Endothelial cell of umbilical vein (primary cell): ENCODE measurements around the gene RNU1-1. TPM values are rescaled to one million over a fixed set of nuclear protein-coding genes. Genes with fewer than 3 reads are reported as not detected.
"Not testable (repeated sequence)": the region's sequence is repeated elsewhere in the genome, so short reads cannot be mapped to it uniquely, and the experiment has no call there.

ENCODE experiments used
- BruUV-seq: library from RNA; stranded (reverse); fragments of 400-500 nt; replicated peaks from 2 replicates; lab custom pipeline; 2021; lab: Mats Ljungman, UMichigan
- CTCF ChIA-PET: fragments of 300-600, 350-600 bp; sonication (Branson Sonifier 250); formaldehyde crosslinking; loops from one replicate; lab custom pipeline; 2021; ENCODE audit warnings: antibody characterized with exemption, inconsistent platforms; lab: Charles Lee
- POLR2A ChIA-PET: fragments of 300-600, 350-600 bp; sonication (Branson Sonifier 250); formaldehyde crosslinking; loops from one replicate; lab custom pipeline; 2021; ENCODE audit warnings: antibody characterized with exemption, inconsistent platforms; lab: Charles Lee
- DNase-seq: peaks from one replicate; pipeline ENCODE4 v3.0.0-alpha.2; 2011; ENCODE audit warnings: low read depth, low spot score
- FAIRE-seq: peaks from 2 replicates; lab custom pipeline; 2011; peaks lifted over from hg19 to GRCh38; lab: Jason Lieb, UNC
- H2AFZ ChIP-seq: 2 replicates; pipeline ENCODE4 v1.6.0; 2012; ENCODE audit warnings: low read depth, low read length, control low read depth, inconsistent platforms
- H3K27ac ChIP-seq: 2 replicates; pipeline ENCODE4 v1.5.1; 2011; ENCODE audit warnings: low read depth, mild to moderate bottlenecking, control low read depth, low read length, moderate library complexity; ENCODE audit not compliant: insufficient read depth
- H3K27me3 ChIP-seq, 2 experiments: 2 replicates each; pipeline versions ENCODE4 v1.6.0 to v1.6.1; 2011; ENCODE audit warnings: low read length in 2 of 2, mixed read lengths in 1 of 2; ENCODE audit not compliant: control insufficient read depth in 2 of 2, insufficient read depth in 2 of 2
- H3K36me3 ChIP-seq, 2 experiments: 2 replicates in 1 of 2; 3 replicates in 1 of 2; pipeline ENCODE4 v1.5.1; 2011; ENCODE audit warnings: low read length in 2 of 2, mild to moderate bottlenecking in 1 of 2, moderate library complexity in 1 of 2; ENCODE audit not compliant: control insufficient read depth in 2 of 2, insufficient read depth in 2 of 2; ENCODE audit errors: extremely low read depth in 1 of 2
- H3K4me1 ChIP-seq: 3 replicates; pipeline ENCODE4 v1.5.1; 2011; ENCODE audit warnings: mild to moderate bottlenecking, low read length; ENCODE audit not compliant: control insufficient read depth, insufficient read depth; ENCODE audit errors: extremely low read depth
- H3K4me2 ChIP-seq: 2 replicates; pipeline ENCODE4 v1.6.1; 2011; ENCODE audit warnings: low read length, control low read depth, mixed read lengths; ENCODE audit not compliant: insufficient read depth
- H3K4me3 ChIP-seq, 3 experiments: fragments of 200-600 bp in 1 of 3; sonication (generic), shearing (Covaris generic) in 1 of 3; replicated peaks in 1 of 3; 2 replicates each; pipeline ENCODE4 v1.5.1; 2011 to 2016; ENCODE audit warnings: control low read depth in 3 of 3, low read length in 3 of 3, mild to moderate bottlenecking in 2 of 3, inconsistent platforms in 1 of 3, low read depth in 1 of 3, moderate library complexity in 1 of 3; ENCODE audit not compliant: insufficient read depth in 1 of 3
- H3K79me2 ChIP-seq: 2 replicates; pipeline ENCODE4 v1.6.0; 2012; ENCODE audit warnings: low read length, inconsistent platforms; ENCODE audit not compliant: control insufficient read depth, insufficient read depth
- H3K9ac ChIP-seq: replicated peaks from 2 replicates; pipeline ENCODE3; 2011; ENCODE audit warnings: low read length, control low read depth; ENCODE audit not compliant: insufficient read depth; ENCODE audit errors: extremely low read depth
- H3K9me1 ChIP-seq: replicated peaks from 3 replicates; pipeline ENCODE4 v1.6.0; 2011; ENCODE audit warnings: mild to moderate bottlenecking, low read length; ENCODE audit not compliant: control insufficient read depth, insufficient read depth; ENCODE audit errors: extremely low read depth
- H3K9me3 ChIP-seq: replicated peaks from 2 replicates; pipeline ENCODE4 v1.5.1; 2012; ENCODE audit warnings: low read length, inconsistent platforms; ENCODE audit not compliant: control insufficient read depth, insufficient read depth
- H4K20me1 ChIP-seq: replicated peaks from 2 replicates; pipeline ENCODE3; 2011; ENCODE audit warnings: mild to moderate bottlenecking, low read length; ENCODE audit not compliant: control insufficient read depth, insufficient read depth; ENCODE audit errors: extremely low read depth
- POLR2A ChIP-seq: IDR thresholded peaks from 2 replicates; pipeline ENCODE4 v1.6.1; 2012; ENCODE audit warnings: low read depth, mild to moderate bottlenecking, control low read depth, low read length
- POLR2AphosphoS5 ChIP-seq: IDR thresholded peaks from 2 replicates; pipeline ENCODE4 v1.6.1; 2012; ENCODE audit warnings: low read depth, mild to moderate bottlenecking, control low read depth, low read length, moderate library complexity; ENCODE audit not compliant: insufficient read depth
- dilution Hi-C: fragments of 300-500 bp; cut with MboI; formaldehyde crosslinking; loops from one replicate; pipeline ENCODE4 v1.15.0; 2019; ENCODE audit warnings: low sequenced_read_pairs; ENCODE audit not compliant: extremely low pct_ligation_motif_present
- intact Hi-C: fragments of 100-400 bp; cut with micrococcal nuclease; formaldehyde crosslinking; loops from one replicate; pipeline ENCODE4 v1.10.0; 2022
- polyA plus RNA-seq, 4 experiments: library from polyadenylated mRNA; depleted of rRNA in 3 of 4; stranded (reverse) in 3 of 4; unstranded in 1 of 4; fragments of >200 nt; gene quantifications; 2 replicates each; pipeline versions ENCODE4 v1.2.1 to v1.2.3, GENCODE V29; 2011 to 2012; ENCODE audit warnings: missing spikeins in 1 of 4
- total RNA-seq: library from RNA; stranded (reverse); gene quantifications from 2 replicates; pipeline ENCODE4 v1.2.3, GENCODE V29; 2021

Gene RNU1-1
- total and polyA plus RNA-seq, 2 donors (not counting 3 experiments of a cell fraction or from before 2014, with no cell fraction given), result 206 to 1,319 TPM

- peaks cover 9 to 14% of the 10 kb centered on the region in 2 experiments for H3K27me3 ChIP-seq
- H3K9ac ChIP-seq, BruUV-seq, DNase-seq, H3K9me3 ChIP-seq, H4K20me1 ChIP-seq, H3K4me1 ChIP-seq, intact Hi-C loops, dilution Hi-C loops, H3K4me3 ChIP-seq, H2AFZ ChIP-seq, H3K4me2 ChIP-seq, POLR2A ChIA-PET, H3K36me3 ChIP-seq, H3K9me1 ChIP-seq, H3K27ac ChIP-seq, H3K79me2 ChIP-seq, FAIRE-seq: not testable (repeated sequence)
- CTCF ChIA-PET, result interaction anchor here (1.9 kb wide), 1 partner anchor 104 kb away, joined by 5 read pairs; no protein-coding TSS in a partner anchor
These were observed 2.8 kb upstream of the RNU1-1 start for GRCh38 chr1:16516694-16517410.

GRCh38 chr1:16513412-16514106 is 526 bp downstream of the RNU1-1 start:
- DNase-seq, result peak; percentile 89
- H3K9ac ChIP-seq, H4K20me1 ChIP-seq, H3K9me1 ChIP-seq, H3K4me2 ChIP-seq, H3K36me3 ChIP-seq, H3K27me3 ChIP-seq, H3K4me1 ChIP-seq, H3K27ac ChIP-seq, H3K9me3 ChIP-seq, H2AFZ ChIP-seq, CTCF ChIA-PET, FAIRE-seq, H3K79me2 ChIP-seq, dilution Hi-C loops, H3K4me3 ChIP-seq: not testable (repeated sequence)
- TSS peak; percentile 98 for BruUV-seq
- POLR2A ChIA-PET, result interaction anchor here (0.7 to 1.1 kb wide), 3 partner anchors 14 to 383 kb away, joined by 3 to 6 read pairs (median 3); partner anchors contain the start of genes NECAP2 and RNU1-2
- peak; percentile 98 for TF ChIP-seq POLR2A
- TF ChIP-seq POLR2AphosphoS5, result peak; percentile 95
- intact Hi-C loops, result loop anchor here (2.0 to 5.0 kb wide), 2 partner anchors 141 to 391 kb away; no protein-coding TSS in a partner anchor

GRCh38 chr1:16512624-16513411 is 1.3 kb downstream of the RNU1-1 start:
- POLR2A ChIA-PET, result interaction anchor here (1.1 kb wide), 1 partner anchor 383 kb away, joined by 3 read pairs; the partner anchor contains the start of gene RNU1-2
- intact Hi-C loops, result loop anchor here (5.0 kb wide), 1 partner anchor 141 kb away; no protein-coding TSS in a partner anchor
- DNase-seq, dilution Hi-C loops, H3K36me3 ChIP-seq, H3K4me3 ChIP-seq, H3K27ac ChIP-seq, H3K9me1 ChIP-seq, H4K20me1 ChIP-seq, H3K9me3 ChIP-seq, FAIRE-seq, BruUV-seq, H3K79me2 ChIP-seq, H2AFZ ChIP-seq, H3K4me2 ChIP-seq, CTCF ChIA-PET, H3K27me3 ChIP-seq, H3K4me1 ChIP-seq, H3K9ac ChIP-seq: not testable (repeated sequence)
